ENCODE measurements around the gene ETHE1.

The ETHE1 gene

GRCh38 chr19:43486412-43486811, 40.6 kb downstream of the ETHE1 start:
- no peak for DNase-seq

- DNase-seq = no peak
These were observed 41.0 kb downstream of the ETHE1 start for GRCh38 chr19:43485951-43486350.

GRCh38 chr19:43483281-43483680, 43.7 kb downstream of the ETHE1 start:
- no peak for DNase-seq

GRCh38 chr19:43482193-43482592, 44.8 kb downstream of the ETHE1 start:
- no peak for DNase-seq

DNA sequence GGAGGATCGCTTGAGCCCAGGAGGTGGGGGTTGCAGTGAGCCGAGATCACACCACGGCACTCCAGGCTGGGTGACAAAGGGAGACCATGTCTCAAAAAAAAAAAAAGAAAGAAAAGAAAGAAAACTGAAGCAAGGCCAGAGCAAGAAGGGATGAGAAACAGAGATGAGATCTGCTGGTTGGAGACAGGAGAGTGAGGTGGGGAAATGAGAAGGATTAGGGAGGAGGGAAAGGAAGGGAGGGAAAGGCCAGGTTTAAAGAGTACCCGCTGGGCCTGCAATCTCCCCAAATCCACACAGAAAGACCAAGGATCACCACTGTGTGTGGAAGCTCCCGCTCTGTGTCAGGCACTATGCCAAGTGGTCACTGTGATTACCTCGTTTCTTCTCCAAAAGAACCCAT, 45.3 kb downstream of the ETHE1 start:
- no peak for DNase-seq

GRCh38 chr19:43480574-43480973, 46.4 kb downstream of the ETHE1 start:
- no peak for DNase-seq

GRCh38 chr19:43479961-43480561, 46.9 kb downstream of the ETHE1 start:
- DNase-seq = no peak

- DNase-seq = no peak
These were observed 47.8 kb downstream of the ETHE1 start for GRCh38 chr19:43479226-43479625.

- DNase-seq = no peak
These were observed 48.7 kb downstream of the ETHE1 start for GRCh38 chr19:43478323-43478722.

GRCh38 chr19:43476606-43477005, 50.4 kb downstream of the ETHE1 start:
- no peak for DNase-seq

- DNase-seq = peak; percentile 81
These were observed 51.9 kb downstream of the ETHE1 start for GRCh38 chr19:43474986-43475705.

DNA sequence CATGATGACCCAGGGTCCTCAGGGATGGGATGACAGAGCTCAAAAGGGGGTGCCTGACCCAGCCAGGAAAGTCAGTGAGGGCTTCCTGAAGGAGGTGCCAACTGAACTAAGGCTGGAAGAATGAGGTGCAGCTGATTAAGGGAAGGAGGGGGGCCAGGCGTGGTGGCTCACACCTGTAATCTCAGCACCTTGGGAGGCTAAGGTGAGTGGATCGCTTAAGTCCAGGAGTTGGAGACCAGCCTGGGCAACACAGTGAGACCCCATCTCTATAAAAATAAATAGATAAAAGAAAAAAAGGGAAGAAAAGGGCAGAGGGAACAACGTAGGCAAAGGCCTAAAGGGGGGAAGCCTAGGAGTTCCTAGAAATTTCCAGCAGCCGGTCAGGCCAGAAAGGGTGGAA, 52.5 kb downstream of the ETHE1 start:
- no peak for DNase-seq

GRCh38 chr19:43471091-43471490, 55.9 kb downstream of the ETHE1 start:
- no peak for DNase-seq

DNA sequence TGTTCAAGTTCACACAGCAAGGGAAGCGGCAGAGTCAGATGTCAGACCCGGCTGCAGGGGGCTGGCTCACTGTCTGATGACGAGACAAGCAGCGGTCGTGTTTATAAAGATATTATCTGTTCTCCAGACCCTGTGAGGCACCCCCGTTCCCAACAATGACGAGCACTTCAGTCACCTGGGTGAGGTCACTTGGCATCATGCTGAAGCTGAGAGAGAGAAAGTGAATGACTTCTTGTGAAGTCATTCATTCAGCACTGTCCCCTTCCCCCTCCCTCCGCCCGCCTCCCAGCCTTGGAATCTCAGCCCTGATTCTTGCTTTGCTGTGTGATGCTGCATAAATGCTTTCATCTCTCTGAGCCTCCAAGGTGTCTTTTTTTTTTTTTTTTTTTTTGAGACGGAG, 56.7 kb downstream of the ETHE1 start:
- DNase-seq = no peak

GRCh38 chr19:43469160-43469480, 57.9 kb downstream of the ETHE1 start:
- no peak for DNase-seq

- no peak for DNase-seq
These were observed 58.4 kb downstream of the ETHE1 start for GRCh38 chr19:43468354-43469159.

GRCh38 chr19:43467730-43468129, 59.3 kb downstream of the ETHE1 start:
- DNase-seq = no peak

GRCh38 chr19:43467276-43467675, 59.7 kb downstream of the ETHE1 start:
- no peak for DNase-seq

- no peak for DNase-seq
These were observed 60.2 kb downstream of the ETHE1 start for GRCh38 chr19:43466793-43467192.

GRCh38 chr19:43465468-43466120, 61.4 kb downstream of the ETHE1 start, which contains the start of gene LYPD3:
TSS of gene LYPD3 (minus strand) at chr19:43465608. CDS start at chr19:43465571, 37 bp downstream.
- DNase-seq = peak; percentile 82

DNA sequence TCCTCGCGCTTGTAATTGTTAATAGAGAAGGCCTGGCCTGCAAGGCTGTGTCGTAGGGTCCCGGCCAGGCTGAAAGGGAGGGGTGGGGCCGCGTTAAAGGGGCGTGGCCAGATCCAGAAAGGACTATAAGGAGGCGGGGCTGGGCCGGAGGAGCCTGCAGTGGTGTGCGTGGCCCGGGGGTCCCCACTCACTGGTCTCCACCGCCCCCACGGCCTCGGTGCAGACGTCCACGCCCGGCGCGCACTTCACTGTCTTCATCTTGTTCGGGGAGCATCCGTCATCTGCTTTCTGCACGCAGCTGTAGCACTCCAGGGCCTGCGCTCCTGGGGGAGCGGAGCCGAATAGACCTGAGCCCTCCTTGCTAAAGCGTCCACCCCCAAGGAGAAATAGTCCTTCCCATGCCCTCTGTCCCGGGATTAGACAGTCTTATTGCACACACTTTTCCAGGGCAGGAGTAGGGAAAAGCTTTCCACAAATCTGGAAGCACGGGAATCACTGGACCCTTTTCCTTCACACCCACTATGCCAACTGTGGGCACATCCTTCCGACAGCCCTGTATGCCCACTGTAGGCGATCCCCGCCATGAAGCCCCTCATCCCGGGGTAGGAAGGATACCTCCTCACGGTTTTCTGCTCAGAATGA, 62.7 kb downstream of the ETHE1 start:
- DNase-seq = no peak

GRCh38 chr19:43463381-43464133, 63.4 kb downstream of the ETHE1 start:
- peak; percentile 91 for DNase-seq

Data from NCI-H226 (cell line).